HEK293 (cell line): ENCODE measurements around the gene CACNG7.
A peak's percentile ranks its signal among the peaks of the same experiment; 100 is the strongest.

Source experiments
- BCL11A ChIP-seq: fragments of 450-650 bp; formaldehyde crosslinking; IDR thresholded peaks from 2 replicates; pipeline ENCODE4 v1.5.1; 2016; ENCODE audit warnings: low read depth, missing biosample characterization, missing genetic modification characterization
- GLIS1 ChIP-seq: fragments of 450-650 bp; formaldehyde crosslinking; IDR thresholded peaks from 2 replicates; pipeline ENCODE4 v1.5.1; 2016; ENCODE audit warnings: missing biosample characterization, missing genetic modification characterization
- GLIS2 ChIP-seq: fragments of 450-650 bp; formaldehyde crosslinking; IDR thresholded peaks from 2 replicates; pipeline ENCODE4 v1.5.1; 2016; ENCODE audit warnings: missing biosample characterization, missing genetic modification characterization
- KLF1 ChIP-seq: fragments of 450-650 bp; formaldehyde crosslinking; IDR thresholded peaks from 2 replicates; pipeline ENCODE4 v1.5.1; 2016; ENCODE audit warnings: missing biosample characterization, missing genetic modification characterization
- KLF16 ChIP-seq: fragments of 450-650 bp; formaldehyde crosslinking; IDR thresholded peaks from 2 replicates; pipeline ENCODE4 v1.5.1; 2017; ENCODE audit warnings: missing biosample characterization, missing genetic modification characterization
- KLF9 ChIP-seq: fragments of 450-650 bp; formaldehyde crosslinking; IDR thresholded peaks from 2 replicates; pipeline ENCODE4 v1.5.1; 2016; ENCODE audit warnings: missing biosample characterization, missing genetic modification characterization, low read depth
- MYNN ChIP-seq: fragments of 450-650 bp; formaldehyde crosslinking; IDR thresholded peaks from 2 replicates; pipeline ENCODE4 v1.5.1; 2016; ENCODE audit warnings: missing biosample characterization, missing genetic modification characterization, borderline replicate concordance
- SP2 ChIP-seq: fragments of 450-650 bp; formaldehyde crosslinking; IDR thresholded peaks from 2 replicates; pipeline ENCODE4 v1.5.1; 2016; ENCODE audit warnings: missing biosample characterization, missing genetic modification characterization
- SP3 ChIP-seq: fragments of 450-650 bp; formaldehyde crosslinking; IDR thresholded peaks from 2 replicates; pipeline ENCODE4 v1.5.1; 2016; ENCODE audit warnings: missing biosample characterization, missing genetic modification characterization
- WT1 ChIP-seq: fragments of 450-650 bp; formaldehyde crosslinking; IDR thresholded peaks from 2 replicates; pipeline ENCODE4 v1.5.1; 2016; ENCODE audit warnings: missing biosample characterization, missing genetic modification characterization
- ZFHX2 ChIP-seq: fragments of 450-650 bp; formaldehyde crosslinking; conservative IDR thresholded peaks from 2 replicates; pipeline ENCODE4 v1.5.1; 2016; ENCODE audit warnings: missing biosample characterization, missing genetic modification characterization
- ZNF10 ChIP-seq: fragments of 450-650 bp; formaldehyde crosslinking; IDR thresholded peaks from 2 replicates; pipeline ENCODE4 v1.5.1; 2017; ENCODE audit warnings: missing biosample characterization, missing genetic modification characterization
- ZNF16 ChIP-seq: fragments of 450-650 bp; formaldehyde crosslinking; IDR thresholded peaks from 2 replicates; pipeline ENCODE4 v1.5.1; 2016; ENCODE audit warnings: low read depth, missing biosample characterization, missing genetic modification characterization
- ZNF341 ChIP-seq: fragments of 450-650 bp; formaldehyde crosslinking; IDR thresholded peaks from 2 replicates; pipeline ENCODE4; 2016; ENCODE audit warnings: low read depth, missing biosample characterization, missing genetic modification characterization
- ZNF555 ChIP-seq: fragments of 450-650 bp; formaldehyde crosslinking; conservative IDR thresholded peaks from 2 replicates; pipeline ENCODE4 v1.5.1; 2017; ENCODE audit warnings: missing biosample characterization, mild to moderate bottlenecking, missing genetic modification characterization, inconsistent platforms
- ZNF623 ChIP-seq: fragments of 450-650 bp; formaldehyde crosslinking; IDR thresholded peaks from 2 replicates; pipeline ENCODE4 v1.5.1; 2016; ENCODE audit warnings: missing biosample characterization, missing genetic modification characterization
- ZNF76 ChIP-seq: fragments of 450-650 bp; formaldehyde crosslinking; IDR thresholded peaks from 2 replicates; pipeline ENCODE4; 2016; ENCODE audit warnings: low read depth, missing biosample characterization, missing genetic modification characterization, borderline replicate concordance
- ZXDB ChIP-seq: fragments of 450-650 bp; formaldehyde crosslinking; IDR thresholded peaks from 2 replicates; pipeline ENCODE4 v1.5.1; 2016; ENCODE audit warnings: missing biosample characterization, missing genetic modification characterization
- TF ChIP-seq, protein P1 (sequence below): fragments of 450-650 bp; formaldehyde crosslinking; IDR thresholded peaks from 2 replicates; pipeline ENCODE4 v1.5.1; 2016; ENCODE audit warnings: missing biosample characterization, missing genetic modification characterization
- TF ChIP-seq, protein P2 (sequence below): fragments of 450-650 bp; formaldehyde crosslinking; IDR thresholded peaks from 2 replicates; pipeline ENCODE4 v1.5.1; 2017; ENCODE audit warnings: missing biosample characterization, missing genetic modification characterization
- TF ChIP-seq, protein P3 (sequence below): fragments of 450-650 bp; formaldehyde crosslinking; IDR thresholded peaks from 2 replicates; pipeline ENCODE4 v1.5.1; 2016; ENCODE audit warnings: missing biosample characterization, missing genetic modification characterization
- TF ChIP-seq, protein P4 (sequence below): fragments of 450-650 bp; formaldehyde crosslinking; IDR thresholded peaks from 2 replicates; pipeline ENCODE4 v1.5.1; 2016; ENCODE audit warnings: missing biosample characterization, missing genetic modification characterization
- TF ChIP-seq, protein P5 (sequence below): fragments of 450-650 bp; formaldehyde crosslinking; IDR thresholded peaks from 2 replicates; pipeline ENCODE4 v1.5.1; 2016; ENCODE audit warnings: missing biosample characterization, missing genetic modification characterization

Gene CACNG7

DNA sequence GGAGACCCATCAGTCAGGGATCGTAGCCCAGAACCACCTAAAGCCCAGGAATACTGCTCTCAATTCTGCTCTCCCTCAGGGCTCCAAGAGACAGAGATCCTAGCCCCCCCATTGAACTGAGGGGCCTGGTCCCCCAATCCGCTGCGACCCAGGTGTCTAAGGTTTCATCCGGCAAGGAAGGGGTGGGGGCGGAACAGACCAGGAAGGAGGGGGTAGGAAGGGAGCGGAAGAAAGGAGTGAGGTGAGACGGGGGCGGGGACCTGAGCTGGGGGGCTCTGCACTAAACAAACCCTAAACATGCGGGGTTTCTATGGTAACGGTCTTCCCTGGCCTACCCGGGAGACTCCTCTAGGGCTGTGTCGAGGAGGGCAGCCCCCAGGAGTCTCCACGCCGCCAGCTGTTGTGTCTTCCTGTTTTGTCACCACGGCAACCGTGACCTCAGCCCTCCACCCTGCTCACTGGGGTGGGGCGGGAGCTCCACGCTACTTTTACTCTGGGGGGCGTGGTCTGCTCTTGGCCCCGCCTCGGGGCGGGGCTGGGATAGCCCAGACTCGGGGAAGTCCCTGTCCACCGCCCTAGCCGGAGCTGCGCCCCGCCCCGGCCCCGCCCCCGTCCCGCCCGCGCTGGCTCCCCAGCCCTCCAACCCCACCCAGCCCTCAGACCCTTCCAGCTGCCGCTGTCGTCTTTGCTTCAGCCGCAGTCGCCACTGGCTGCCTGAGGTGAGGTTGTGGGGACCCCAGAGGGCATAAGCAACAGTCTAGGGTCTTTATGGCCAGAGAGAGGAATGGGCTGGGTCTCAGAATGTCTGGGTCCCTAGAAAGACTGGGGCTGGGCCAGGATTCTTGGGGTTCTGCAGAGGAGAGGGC lies 41.6 kb upstream of the CACNG7 start, which contains the start of gene MYADM (continued):
- peak; percentile 82 for TF ChIP-seq GLIS2
- TF ChIP-seq BCL11A (tag by site-specific recombination) = peak; percentile 20; the same call in 1 of the 2 replicates
- peak; percentile 66; the same call in 1 of the 2 replicates for TF ChIP-seq KLF9
- TF ChIP-seq SP2 (tag by site-specific recombination) = peak; percentile 78
- TF ChIP-seq ZNF623 (tag by site-specific recombination) = no peak
- peak; percentile 89 for TF ChIP-seq SP3 (tag by site-specific recombination)
- TF ChIP-seq ZNF341 (tag by site-specific recombination) = peak; percentile 39; the same call in 1 of the 2 replicates
- peak; percentile 79 for TF ChIP-seq KLF1
- no peak for TF ChIP-seq ZNF16
- TF ChIP-seq, protein P1, sequence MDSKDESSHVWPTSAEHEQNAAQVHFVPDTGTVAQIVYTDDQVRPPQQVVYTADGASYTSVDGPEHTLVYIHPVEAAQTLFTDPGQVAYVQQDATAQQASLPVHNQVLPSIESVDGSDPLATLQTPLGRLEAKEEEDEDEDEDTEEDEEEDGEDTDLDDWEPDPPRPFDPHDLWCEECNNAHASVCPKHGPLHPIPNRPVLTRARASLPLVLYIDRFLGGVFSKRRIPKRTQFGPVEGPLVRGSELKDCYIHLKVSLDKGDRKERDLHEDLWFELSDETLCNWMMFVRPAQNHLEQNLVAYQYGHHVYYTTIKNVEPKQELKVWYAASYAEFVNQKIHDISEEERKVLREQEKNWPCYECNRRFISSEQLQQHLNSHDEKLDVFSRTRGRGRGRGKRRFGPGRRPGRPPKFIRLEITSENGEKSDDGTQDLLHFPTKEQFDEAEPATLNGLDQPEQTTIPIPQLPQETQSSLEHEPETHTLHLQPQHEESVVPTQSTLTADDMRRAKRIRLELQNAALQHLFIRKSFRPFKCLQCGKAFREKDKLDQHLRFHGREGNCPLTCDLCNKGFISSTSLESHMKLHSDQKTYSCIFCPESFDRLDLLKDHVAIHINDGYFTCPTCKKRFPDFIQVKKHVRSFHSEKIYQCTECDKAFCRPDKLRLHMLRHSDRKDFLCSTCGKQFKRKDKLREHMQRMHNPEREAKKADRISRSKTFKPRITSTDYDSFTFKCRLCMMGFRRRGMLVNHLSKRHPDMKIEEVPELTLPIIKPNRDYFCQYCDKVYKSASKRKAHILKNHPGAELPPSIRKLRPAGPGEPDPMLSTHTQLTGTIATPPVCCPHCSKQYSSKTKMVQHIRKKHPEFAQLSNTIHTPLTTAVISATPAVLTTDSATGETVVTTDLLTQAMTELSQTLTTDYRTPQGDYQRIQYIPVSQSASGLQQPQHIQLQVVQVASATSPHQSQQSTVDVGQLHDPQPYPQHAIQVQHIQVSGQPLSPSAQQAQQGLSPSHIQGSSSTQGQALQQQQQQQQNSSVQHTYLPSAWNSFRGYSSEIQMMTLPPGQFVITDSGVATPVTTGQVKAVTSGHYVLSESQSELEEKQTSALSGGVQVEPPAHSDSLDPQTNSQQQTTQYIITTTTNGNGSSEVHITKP (tag by site-specific recombination) = peak; percentile 97
- peak; percentile 42 for TF ChIP-seq ZFHX2
- no peak for TF ChIP-seq ZNF555
- TF ChIP-seq, protein P2, sequence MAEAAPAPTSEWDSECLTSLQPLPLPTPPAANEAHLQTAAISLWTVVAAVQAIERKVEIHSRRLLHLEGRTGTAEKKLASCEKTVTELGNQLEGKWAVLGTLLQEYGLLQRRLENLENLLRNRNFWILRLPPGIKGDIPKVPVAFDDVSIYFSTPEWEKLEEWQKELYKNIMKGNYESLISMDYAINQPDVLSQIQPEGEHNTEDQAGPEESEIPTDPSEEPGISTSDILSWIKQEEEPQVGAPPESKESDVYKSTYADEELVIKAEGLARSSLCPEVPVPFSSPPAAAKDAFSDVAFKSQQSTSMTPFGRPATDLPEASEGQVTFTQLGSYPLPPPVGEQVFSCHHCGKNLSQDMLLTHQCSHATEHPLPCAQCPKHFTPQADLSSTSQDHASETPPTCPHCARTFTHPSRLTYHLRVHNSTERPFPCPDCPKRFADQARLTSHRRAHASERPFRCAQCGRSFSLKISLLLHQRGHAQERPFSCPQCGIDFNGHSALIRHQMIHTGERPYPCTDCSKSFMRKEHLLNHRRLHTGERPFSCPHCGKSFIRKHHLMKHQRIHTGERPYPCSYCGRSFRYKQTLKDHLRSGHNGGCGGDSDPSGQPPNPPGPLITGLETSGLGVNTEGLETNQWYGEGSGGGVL (tag by site-specific recombination) = peak; percentile 66
- peak; percentile 33; the same call in 1 of the 2 replicates for TF ChIP-seq WT1 (tag by site-specific recombination)
- TF ChIP-seq MYNN (tag by site-specific recombination) = peak; percentile 59; the same call in 1 of the 2 replicates
- TF ChIP-seq, protein P3, sequence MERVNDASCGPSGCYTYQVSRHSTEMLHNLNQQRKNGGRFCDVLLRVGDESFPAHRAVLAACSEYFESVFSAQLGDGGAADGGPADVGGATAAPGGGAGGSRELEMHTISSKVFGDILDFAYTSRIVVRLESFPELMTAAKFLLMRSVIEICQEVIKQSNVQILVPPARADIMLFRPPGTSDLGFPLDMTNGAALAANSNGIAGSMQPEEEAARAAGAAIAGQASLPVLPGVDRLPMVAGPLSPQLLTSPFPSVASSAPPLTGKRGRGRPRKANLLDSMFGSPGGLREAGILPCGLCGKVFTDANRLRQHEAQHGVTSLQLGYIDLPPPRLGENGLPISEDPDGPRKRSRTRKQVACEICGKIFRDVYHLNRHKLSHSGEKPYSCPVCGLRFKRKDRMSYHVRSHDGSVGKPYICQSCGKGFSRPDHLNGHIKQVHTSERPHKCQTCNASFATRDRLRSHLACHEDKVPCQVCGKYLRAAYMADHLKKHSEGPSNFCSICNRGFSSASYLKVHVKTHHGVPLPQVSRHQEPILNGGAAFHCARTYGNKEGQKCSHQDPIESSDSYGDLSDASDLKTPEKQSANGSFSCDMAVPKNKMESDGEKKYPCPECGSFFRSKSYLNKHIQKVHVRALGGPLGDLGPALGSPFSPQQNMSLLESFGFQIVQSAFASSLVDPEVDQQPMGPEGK = peak; percentile 83
- TF ChIP-seq ZNF10 (tag by site-specific recombination) = no peak
- TF ChIP-seq, protein P4, sequence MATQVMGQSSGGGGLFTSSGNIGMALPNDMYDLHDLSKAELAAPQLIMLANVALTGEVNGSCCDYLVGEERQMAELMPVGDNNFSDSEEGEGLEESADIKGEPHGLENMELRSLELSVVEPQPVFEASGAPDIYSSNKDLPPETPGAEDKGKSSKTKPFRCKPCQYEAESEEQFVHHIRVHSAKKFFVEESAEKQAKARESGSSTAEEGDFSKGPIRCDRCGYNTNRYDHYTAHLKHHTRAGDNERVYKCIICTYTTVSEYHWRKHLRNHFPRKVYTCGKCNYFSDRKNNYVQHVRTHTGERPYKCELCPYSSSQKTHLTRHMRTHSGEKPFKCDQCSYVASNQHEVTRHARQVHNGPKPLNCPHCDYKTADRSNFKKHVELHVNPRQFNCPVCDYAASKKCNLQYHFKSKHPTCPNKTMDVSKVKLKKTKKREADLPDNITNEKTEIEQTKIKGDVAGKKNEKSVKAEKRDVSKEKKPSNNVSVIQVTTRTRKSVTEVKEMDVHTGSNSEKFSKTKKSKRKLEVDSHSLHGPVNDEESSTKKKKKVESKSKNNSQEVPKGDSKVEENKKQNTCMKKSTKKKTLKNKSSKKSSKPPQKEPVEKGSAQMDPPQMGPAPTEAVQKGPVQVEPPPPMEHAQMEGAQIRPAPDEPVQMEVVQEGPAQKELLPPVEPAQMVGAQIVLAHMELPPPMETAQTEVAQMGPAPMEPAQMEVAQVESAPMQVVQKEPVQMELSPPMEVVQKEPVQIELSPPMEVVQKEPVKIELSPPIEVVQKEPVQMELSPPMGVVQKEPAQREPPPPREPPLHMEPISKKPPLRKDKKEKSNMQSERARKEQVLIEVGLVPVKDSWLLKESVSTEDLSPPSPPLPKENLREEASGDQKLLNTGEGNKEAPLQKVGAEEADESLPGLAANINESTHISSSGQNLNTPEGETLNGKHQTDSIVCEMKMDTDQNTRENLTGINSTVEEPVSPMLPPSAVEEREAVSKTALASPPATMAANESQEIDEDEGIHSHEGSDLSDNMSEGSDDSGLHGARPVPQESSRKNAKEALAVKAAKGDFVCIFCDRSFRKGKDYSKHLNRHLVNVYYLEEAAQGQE (tag by site-specific recombination) = no peak
- TF ChIP-seq ZNF76 = peak; percentile 52; the same call in 1 of the 2 replicates
- 0 out of 2 replicates have a peak, but pooled peaks have one; percentile 40 for TF ChIP-seq ZXDB (tag by site-specific recombination)
- peak; percentile 24; the same call in 1 of the 2 replicates for TF ChIP-seq KLF16
- TF ChIP-seq, protein P5, sequence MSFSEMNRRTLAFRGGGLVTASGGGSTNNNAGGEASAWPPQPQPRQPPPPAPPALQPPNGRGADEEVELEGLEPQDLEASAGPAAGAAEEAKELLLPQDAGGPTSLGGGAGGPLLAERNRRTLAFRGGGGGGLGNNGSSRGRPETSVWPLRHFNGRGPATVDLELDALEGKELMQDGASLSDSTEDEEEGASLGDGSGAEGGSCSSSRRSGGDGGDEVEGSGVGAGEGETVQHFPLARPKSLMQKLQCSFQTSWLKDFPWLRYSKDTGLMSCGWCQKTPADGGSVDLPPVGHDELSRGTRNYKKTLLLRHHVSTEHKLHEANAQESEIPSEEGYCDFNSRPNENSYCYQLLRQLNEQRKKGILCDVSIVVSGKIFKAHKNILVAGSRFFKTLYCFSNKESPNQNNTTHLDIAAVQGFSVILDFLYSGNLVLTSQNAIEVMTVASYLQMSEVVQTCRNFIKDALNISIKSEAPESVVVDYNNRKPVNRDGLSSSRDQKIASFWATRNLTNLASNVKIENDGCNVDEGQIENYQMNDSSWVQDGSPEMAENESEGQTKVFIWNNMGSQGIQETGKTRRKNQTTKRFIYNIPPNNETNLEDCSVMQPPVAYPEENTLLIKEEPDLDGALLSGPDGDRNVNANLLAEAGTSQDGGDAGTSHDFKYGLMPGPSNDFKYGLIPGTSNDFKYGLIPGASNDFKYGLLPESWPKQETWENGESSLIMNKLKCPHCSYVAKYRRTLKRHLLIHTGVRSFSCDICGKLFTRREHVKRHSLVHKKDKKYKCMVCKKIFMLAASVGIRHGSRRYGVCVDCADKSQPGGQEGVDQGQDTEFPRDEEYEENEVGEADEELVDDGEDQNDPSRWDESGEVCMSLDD (tag by site-specific recombination) = peak; percentile 68; the same call in 1 of the 2 replicates
- peak; percentile 95 for TF ChIP-seq GLIS1 (tag by site-specific recombination)
